Ovary (tissue), 9 donors: Measurements from ENCODE around the gene SFXN5. TPM values are rescaled to one million over a fixed set of nuclear protein-coding genes. Genes with fewer than 3 reads are reported as not detected.

ENCODE experiments used
- DNase-seq, 5 donors: peaks; one replicate each; pipeline ENCODE4 v3.0.0-alpha.2; 2019 to 2020
- H3K27ac ChIP-seq, 2 donors: fragments of 200-600 bp; one replicate each; pipeline versions ENCODE4 v1.5.1 to v1.8.0; 2019 to 2022
- H3K27me3 ChIP-seq: fragments of 200-600 bp; one replicate; pipeline ENCODE4 v1.8.0; 2022
- H3K36me3 ChIP-seq: fragments of 200-600 bp; sonication (generic); one replicate; pipeline ENCODE4 v1.5.1; 2019
- H3K4me1 ChIP-seq: one replicate; pipeline ENCODE4 v1.8.1; 2013; ENCODE audit warnings: mild to moderate bottlenecking, moderate library complexity; ENCODE audit not compliant: insufficient read depth
- H3K4me3 ChIP-seq: fragments of 200-600 bp; sonication (generic); one replicate; pipeline ENCODE4 v1.5.1; 2017
- H3K9me3 ChIP-seq, 2 donors: fragments of 200-600 bp in 1 of 2; sonication (generic) in 1 of 2; one replicate each; pipeline versions ENCODE4 v1.5.1 to v1.8.1; 2013 to 2019; ENCODE audit warnings: mild to moderate bottlenecking in 1 of 2, moderate library complexity in 1 of 2
- EP300 ChIP-seq: sonication (generic); formaldehyde crosslinking; IDR thresholded peaks from one replicate; pipeline ENCODE4 v1.6.1; 2017; ENCODE audit warnings: antibody characterized with exemption
- POLR2A ChIP-seq: fragments of 450-650 bp; IDR thresholded peaks from one replicate; pipeline ENCODE4 v1.6.1; 2017; ENCODE audit warnings: antibody characterized with exemption, mild to moderate bottlenecking, moderate library complexity
- WGBS, 3 donors: extraction: QIAGEN DNeasy Blood & Tissue Kit in 1 of 3; methylation state at CpG; one replicate each; pipeline versions ENCODE4 v1.1.5 to v1.1.7; 2013 to 2017; 5-methylcytosine and 5-hydroxymethylcytosine counted together
- intact Hi-C, 4 donors: fragments of 100-400 bp; cut with DNase I; formaldehyde crosslinking; loops; one replicate each; pipeline versions ENCODE4 v1.11.0 to v1.15.1; 2022 to 2023
- polyA plus RNA-seq, 2 donors: library from polyadenylated mRNA; stranded (reverse); fragments of 200-250 nt in 1 of 2; fragments of 350-450 nt in 1 of 2; fragmentation: Illumina TruSeq in 1 of 2; extraction: RNeasy Lipid Tissue Mini Kit (QIAGEN cat#74804) in 1 of 2; gene quantifications; one replicate each; pipeline ENCODE4 v1.2.3, GENCODE V29; 2013 to 2014
- total RNA-seq, 7 donors: library from RNA; depleted of rRNA in 2 of 7; stranded (reverse); fragments of >200 nt in 2 of 7; fragmentation: NEBNext Ultra II Directional in 3 of 7; extraction: Animal tissue kit (Norgen Biotek cat#: 25700) in 3 of 7; gene quantifications; one replicate each; pipeline versions ENCODE4 v1.1.0 to v1.2.4, GENCODE V29; 2016 to 2023
- TF ChIP-seq, protein P1 (sequence below), 3 donors: fragments of 450-650 bp in 2 of 3; fragments of 200-600 bp in 1 of 3; IDR thresholded peaks; one replicate each; pipeline versions ENCODE4 v1.5.1 to v1.8.0; 2016 to 2022; ENCODE audit warnings: antibody characterized with exemption in 3 of 3, mild to moderate bottlenecking in 1 of 3
- donor health status: DM: no; HTN: no; CAD: no; lungs with moderate emphysema.
- donor health status: DM: no; HTN: no; CAD: no.
- donor health status: Bipolar disorder and iron deficiency.
- donor health status: DM: yes; HTN: yes; CAD: no.
- donor health status: DM: no; HTN: no; CAD: no.
- donor health status: DM: yes; HTN: yes; CAD: no.

The SFXN5 gene
- total and polyA plus RNA-seq, 9 donors: 4.3 to 19.3 (median 11.6) TPM

DNA sequence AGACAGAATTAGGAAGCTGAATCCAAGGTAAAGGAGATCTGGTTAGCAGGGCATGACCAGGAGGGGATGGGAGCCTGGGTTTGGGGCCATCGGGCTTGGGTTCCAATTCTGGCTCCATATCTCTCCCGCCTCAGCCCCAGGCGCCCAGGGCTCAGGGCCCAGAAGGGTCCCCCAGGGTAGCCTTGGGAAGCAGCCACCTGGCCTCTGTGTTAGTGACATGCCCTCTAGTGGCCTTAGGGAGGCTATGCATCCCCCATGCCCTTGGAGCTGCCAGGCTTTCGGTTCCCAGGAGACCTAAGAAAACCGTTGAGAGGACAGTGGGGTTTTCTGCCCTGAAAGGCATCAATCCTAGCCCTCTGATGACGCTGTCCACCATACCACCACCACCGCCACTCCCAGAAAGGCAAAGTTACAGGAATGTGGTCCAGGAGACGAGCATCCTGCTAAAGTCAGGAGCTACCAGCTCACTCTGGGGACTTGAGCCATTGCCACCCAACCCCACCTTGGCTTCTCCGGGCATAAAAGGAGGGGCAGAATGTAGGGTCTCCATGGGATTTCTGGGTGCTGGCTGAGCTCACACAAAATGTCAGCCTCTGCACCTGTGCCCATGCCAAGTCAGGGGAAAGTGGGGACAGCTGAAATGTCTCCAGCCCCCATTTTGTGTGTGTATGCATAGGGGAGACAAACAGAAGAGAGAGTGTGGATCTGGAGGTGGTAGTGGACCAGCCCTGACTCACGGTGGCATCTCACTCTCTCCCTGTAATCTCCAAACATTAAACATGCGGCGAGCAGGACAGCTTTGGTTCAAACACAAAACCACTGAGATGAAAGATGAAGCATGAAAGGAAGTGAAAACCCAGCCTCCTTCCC is 97.7 kb downstream of the SFXN5 start:
- no peaks in the 10 kb centered on the region for H3K27me3 ChIP-seq
- no peak overlapping the region for H3K4me3 ChIP-seq
- WGBS, 3 donors: 63 to 78% (median 68%) methylated on average over 12 of the region's 12 CpGs
- intact Hi-C loops: no loop called here
- H3K27ac ChIP-seq: no peak overlapping the region
- no peak for DNase-seq
- no peaks in the 10 kb centered on the region for H3K9me3 ChIP-seq
- no peak for TF ChIP-seq POLR2A
- TF ChIP-seq, protein P1, sequence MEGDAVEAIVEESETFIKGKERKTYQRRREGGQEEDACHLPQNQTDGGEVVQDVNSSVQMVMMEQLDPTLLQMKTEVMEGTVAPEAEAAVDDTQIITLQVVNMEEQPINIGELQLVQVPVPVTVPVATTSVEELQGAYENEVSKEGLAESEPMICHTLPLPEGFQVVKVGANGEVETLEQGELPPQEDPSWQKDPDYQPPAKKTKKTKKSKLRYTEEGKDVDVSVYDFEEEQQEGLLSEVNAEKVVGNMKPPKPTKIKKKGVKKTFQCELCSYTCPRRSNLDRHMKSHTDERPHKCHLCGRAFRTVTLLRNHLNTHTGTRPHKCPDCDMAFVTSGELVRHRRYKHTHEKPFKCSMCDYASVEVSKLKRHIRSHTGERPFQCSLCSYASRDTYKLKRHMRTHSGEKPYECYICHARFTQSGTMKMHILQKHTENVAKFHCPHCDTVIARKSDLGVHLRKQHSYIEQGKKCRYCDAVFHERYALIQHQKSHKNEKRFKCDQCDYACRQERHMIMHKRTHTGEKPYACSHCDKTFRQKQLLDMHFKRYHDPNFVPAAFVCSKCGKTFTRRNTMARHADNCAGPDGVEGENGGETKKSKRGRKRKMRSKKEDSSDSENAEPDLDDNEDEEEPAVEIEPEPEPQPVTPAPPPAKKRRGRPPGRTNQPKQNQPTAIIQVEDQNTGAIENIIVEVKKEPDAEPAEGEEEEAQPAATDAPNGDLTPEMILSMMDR (IDR thresholded peaks at IDR 0.05): peak in 1 of 3 donors; percentile 7
- TF ChIP-seq EP300: no peak
- no peaks in the 10 kb centered on the region for H3K4me1 ChIP-seq
- H3K36me3 ChIP-seq: no peaks in the 10 kb centered on the region

DNA sequence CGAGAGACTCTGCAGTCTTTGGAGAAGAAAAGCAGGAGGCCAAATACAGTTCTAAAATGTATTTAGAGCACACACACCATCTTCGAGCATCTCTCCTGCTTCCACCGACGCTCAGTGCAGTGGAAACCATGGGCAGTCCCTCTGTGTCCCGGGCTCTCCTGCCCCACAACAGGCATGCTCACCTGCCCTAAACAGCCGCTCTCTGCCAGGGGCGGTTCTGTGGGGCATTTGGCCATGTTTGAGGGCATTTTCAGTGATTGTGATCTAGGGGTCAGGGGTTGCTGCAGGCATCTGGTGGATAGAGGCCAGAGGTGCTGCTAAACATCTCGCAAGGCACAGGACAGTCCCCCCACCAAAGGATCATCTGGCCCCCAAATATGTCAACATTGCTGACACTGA is 98.4 kb downstream of the SFXN5 start:
- H3K27me3 ChIP-seq: no peaks in the 10 kb centered on the region
- WGBS, 3 donors: 89 to 91% (median 91%) methylated on average over 8 of the region's 8 CpGs
- no peak overlapping the region for H3K4me3 ChIP-seq
- no peak overlapping the region for H3K27ac ChIP-seq
- intact Hi-C loops: no loop called here
- H3K36me3 ChIP-seq: no peaks in the 10 kb centered on the region
- no peak for TF ChIP-seq POLR2A
- H3K4me1 ChIP-seq: no peaks in the 10 kb centered on the region
- no peak for DNase-seq
- no peaks in the 10 kb centered on the region for H3K9me3 ChIP-seq

DNA sequence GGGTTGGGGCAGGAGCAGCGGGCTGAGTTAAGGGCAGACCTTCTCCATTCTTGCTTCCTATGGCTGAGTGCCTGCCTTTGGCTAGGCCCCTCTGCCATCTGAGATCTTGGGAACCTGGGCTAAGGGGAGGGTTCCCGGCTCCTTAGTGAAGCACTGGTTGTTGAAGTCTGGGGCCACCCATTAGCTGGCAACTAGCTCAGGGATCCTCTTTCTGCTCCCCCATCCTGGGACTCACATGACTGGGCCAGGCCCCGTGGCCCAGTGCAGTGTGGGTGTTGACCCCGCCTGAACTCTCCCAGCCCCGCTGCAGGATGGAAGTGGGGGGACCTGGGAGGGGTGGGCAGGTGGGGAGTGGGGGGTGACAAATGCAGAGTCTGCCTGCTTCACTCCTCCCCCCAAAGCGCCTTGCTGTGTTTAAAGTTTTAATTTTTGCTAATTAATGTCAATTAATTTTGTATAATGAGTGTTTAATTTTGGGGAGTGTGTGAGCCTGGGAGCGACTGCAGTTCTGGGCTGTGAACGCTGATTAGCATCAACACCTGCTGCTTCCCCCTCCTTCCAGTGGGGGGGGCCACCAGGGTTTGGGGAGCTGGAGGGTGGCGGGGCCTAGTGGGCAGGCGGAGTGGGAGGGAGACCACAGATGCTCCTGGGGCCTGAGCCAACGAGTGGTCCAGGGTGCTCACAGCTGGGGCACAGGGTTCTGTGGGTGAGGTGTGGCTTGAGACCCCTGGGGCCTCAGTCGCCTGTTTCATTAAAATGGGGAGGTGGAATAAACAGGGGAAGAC is 99.0 kb downstream of the SFXN5 start:
- WGBS, 3 donors: 86 to 90% (median 89%) methylated on average over 12 of the region's 12 CpGs
- Histone ChIP-seq H3K9me3 (no peaks in the 10 kb centered on the region), H3K27ac (no peak overlapping the region), H3K27me3 (no peaks in the 10 kb centered on the region), H3K4me1 (no peaks in the 10 kb centered on the region), H3K36me3 (no peaks in the 10 kb centered on the region), H3K4me3 (no peak overlapping the region)
- DNase-seq: no peak
- intact Hi-C loops: no loop called here
- TF ChIP-seq, protein P1 (IDR thresholded peaks at IDR 0.05): no peak
- TF ChIP-seq POLR2A: no peak
- no peak for TF ChIP-seq EP300

DNA sequence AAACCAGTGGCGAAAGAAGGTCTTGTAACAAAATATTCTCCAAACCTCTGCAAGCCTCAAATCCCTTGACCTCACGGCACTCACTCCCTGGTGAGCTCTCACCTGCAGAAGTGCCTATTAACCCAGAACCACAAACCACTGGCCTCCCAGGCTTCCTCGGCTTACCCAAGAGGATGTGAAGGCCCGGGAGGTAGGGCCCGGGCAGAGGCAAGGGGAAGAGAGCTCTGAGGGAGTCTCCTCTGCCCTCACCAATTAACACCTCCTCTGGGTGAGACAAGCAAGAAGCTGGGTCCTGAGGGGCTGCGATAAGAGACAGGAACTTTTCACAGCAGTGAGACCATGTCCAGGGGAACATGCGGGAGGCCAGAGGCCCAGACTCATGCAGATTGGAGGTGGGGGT is 100.5 kb downstream of the SFXN5 start:
- WGBS, 3 donors: 89 to 91% (median 89%) methylated on average over 7 of the region's 7 CpGs
- DNase-seq: no peak
- no peak overlapping the region for H3K27ac ChIP-seq
- H3K36me3 ChIP-seq: no peaks in the 10 kb centered on the region
- H3K9me3 ChIP-seq: no peaks in the 10 kb centered on the region
- H3K4me1 ChIP-seq: no peaks in the 10 kb centered on the region
- intact Hi-C loops: no loop called here
- H3K4me3 ChIP-seq: no peak overlapping the region
- no peaks in the 10 kb centered on the region for H3K27me3 ChIP-seq
- TF ChIP-seq EP300 (no peak), POLR2A (no peak)
- TF ChIP-seq, protein P1 (IDR thresholded peaks at IDR 0.05): no peak
